ENCODE results near the gene CACNB2.
A peak's percentile ranks its signal among the peaks of the same experiment; 100 is the strongest.
"Not testable (repeated sequence)": the region's sequence is repeated elsewhere in the genome, so short reads cannot be mapped to it uniquely, and the experiment has no call there.

Gene CACNB2

GRCh38 chr10:18145652-18146051 is 5.4 kb downstream of the CACNB2 start:
- no peaks in the 10 kb centered on the region for H3K79me2 ChIP-seq (ENCODE audit: control insufficient read depth, insufficient read depth, low read length, unreplicated experiment)
- H3K27me3 ChIP-seq (ENCODE audit: insufficient read depth, low read length), result no peaks in the 10 kb centered on the region
- no peaks in the 10 kb centered on the region for H3K36me3 ChIP-seq (ENCODE audit: insufficient read depth, low read length)
- peaks cover 7% of the 10 kb centered on the region for H3K4me1 ChIP-seq (ENCODE audit: control insufficient read depth, insufficient read depth, low read length, unreplicated experiment)
- H2AFZ ChIP-seq (ENCODE audit: low read length, unreplicated experiment), result peak overlapping the region; percentile 45
- H3K27ac ChIP-seq (ENCODE audit: low read depth, low read length), result no peak overlapping the region
- H3K4me3 ChIP-seq (ENCODE audit: low read depth, low read length), result no peak overlapping the region

- no peaks in the 10 kb centered on the region for H3K79me2 ChIP-seq (ENCODE audit: control insufficient read depth, insufficient read depth, low read length, unreplicated experiment)
- no peak overlapping the region for H3K27ac ChIP-seq (ENCODE audit: low read depth, low read length)
- H3K4me1 ChIP-seq (ENCODE audit: control insufficient read depth, insufficient read depth, low read length, unreplicated experiment), result no peaks in the 10 kb centered on the region
- no peak overlapping the region for H3K4me3 ChIP-seq (ENCODE audit: low read depth, low read length)
- no peaks in the 10 kb centered on the region for H3K27me3 ChIP-seq (ENCODE audit: insufficient read depth, low read length)
- no peaks in the 10 kb centered on the region for H3K36me3 ChIP-seq (ENCODE audit: insufficient read depth, low read length)
- no peak overlapping the region for H2AFZ ChIP-seq (ENCODE audit: low read length, unreplicated experiment)
These were observed 9.1 kb downstream of the CACNB2 start for GRCh38 chr10:18149196-18149800.

- no peak overlapping the region for H3K27ac ChIP-seq (ENCODE audit: low read depth, low read length)
- H3K36me3 ChIP-seq (ENCODE audit: insufficient read depth, low read length), result peaks cover 10% of the 10 kb centered on the region; the same call in 1 of the 2 replicates
- no peaks in the 10 kb centered on the region for H3K79me2 ChIP-seq (ENCODE audit: control insufficient read depth, insufficient read depth, low read length, unreplicated experiment)
- no peak overlapping the region for H3K4me3 ChIP-seq (ENCODE audit: low read depth, low read length)
- no peaks in the 10 kb centered on the region for H3K27me3 ChIP-seq (ENCODE audit: insufficient read depth, low read length)
- no peaks in the 10 kb centered on the region for H3K4me1 ChIP-seq (ENCODE audit: control insufficient read depth, insufficient read depth, low read length, unreplicated experiment)
- H2AFZ ChIP-seq (ENCODE audit: low read length, unreplicated experiment), result no peak overlapping the region
These were observed 11.2 kb downstream of the CACNB2 start for GRCh38 chr10:18151356-18151890.

GRCh38 chr10:18153381-18153780 is 13.2 kb downstream of the CACNB2 start:
- not testable (repeated sequence) for H3K27me3 ChIP-seq (ENCODE audit: insufficient read depth, low read length); H3K27ac ChIP-seq (ENCODE audit: low read depth, low read length); H3K4me3 ChIP-seq (ENCODE audit: low read depth, low read length); H2AFZ ChIP-seq (ENCODE audit: low read length, unreplicated experiment); H3K79me2 ChIP-seq (ENCODE audit: control insufficient read depth, insufficient read depth, low read length, unreplicated experiment)
- Histone ChIP-seq H3K4me1 (ENCODE audit: control insufficient read depth, insufficient read depth, low read length, unreplicated experiment) (peaks cover 10% of the 10 kb centered on the region), H3K36me3 (ENCODE audit: insufficient read depth, low read length) (peaks cover 10% of the 10 kb centered on the region; the same call in 1 of the 2 replicates)

GRCh38 chr10:18155321-18155720 is 15.1 kb downstream of the CACNB2 start:
- Histone ChIP-seq H2AFZ (ENCODE audit: low read length, unreplicated experiment) (no peak overlapping the region), H3K27ac (ENCODE audit: low read depth, low read length) (no peak overlapping the region), H3K4me3 (ENCODE audit: low read depth, low read length) (no peak overlapping the region), H3K27me3 (ENCODE audit: insufficient read depth, low read length) (no peaks in the 10 kb centered on the region), H3K36me3 (ENCODE audit: insufficient read depth, low read length) (peaks cover 10% of the 10 kb centered on the region; the same call in 1 of the 2 replicates), H3K79me2 (ENCODE audit: control insufficient read depth, insufficient read depth, low read length, unreplicated experiment) (no peaks in the 10 kb centered on the region), H3K4me1 (ENCODE audit: control insufficient read depth, insufficient read depth, low read length, unreplicated experiment) (peaks cover 23% of the 10 kb centered on the region)

GRCh38 chr10:18156797-18157196 is 16.6 kb downstream of the CACNB2 start:
- Histone ChIP-seq H3K36me3 (ENCODE audit: insufficient read depth, low read length) (peaks cover 10% of the 10 kb centered on the region; the same call in 1 of the 2 replicates), H3K4me1 (ENCODE audit: control insufficient read depth, insufficient read depth, low read length, unreplicated experiment) (peaks cover 23% of the 10 kb centered on the region)
- H3K4me3 ChIP-seq (ENCODE audit: low read depth, low read length); H3K79me2 ChIP-seq (ENCODE audit: control insufficient read depth, insufficient read depth, low read length, unreplicated experiment); H2AFZ ChIP-seq (ENCODE audit: low read length, unreplicated experiment); H3K27me3 ChIP-seq (ENCODE audit: insufficient read depth, low read length); H3K27ac ChIP-seq (ENCODE audit: low read depth, low read length): not testable (repeated sequence)

GRCh38 chr10:18157881-18158280 is 17.7 kb downstream of the CACNB2 start:
- peaks cover 10% of the 10 kb centered on the region; the same call in 1 of the 2 replicates for H3K36me3 ChIP-seq (ENCODE audit: insufficient read depth, low read length)
- H2AFZ ChIP-seq (ENCODE audit: low read length, unreplicated experiment), result peak overlapping the region; percentile 23
- no peaks in the 10 kb centered on the region for H3K27me3 ChIP-seq (ENCODE audit: insufficient read depth, low read length)
- peak overlapping the region; percentile 72 for H3K27ac ChIP-seq (ENCODE audit: low read depth, low read length)
- H3K4me1 ChIP-seq (ENCODE audit: control insufficient read depth, insufficient read depth, low read length, unreplicated experiment), result peaks cover 23% of the 10 kb centered on the region
- no peaks in the 10 kb centered on the region for H3K79me2 ChIP-seq (ENCODE audit: control insufficient read depth, insufficient read depth, low read length, unreplicated experiment)
- H3K4me3 ChIP-seq (ENCODE audit: low read depth, low read length), result peak overlapping the region; percentile 14

- H3K79me2 ChIP-seq (ENCODE audit: control insufficient read depth, insufficient read depth, low read length, unreplicated experiment), result no peaks in the 10 kb centered on the region
- H3K27me3 ChIP-seq (ENCODE audit: insufficient read depth, low read length), result no peaks in the 10 kb centered on the region
- H2AFZ ChIP-seq (ENCODE audit: low read length, unreplicated experiment), result no peak overlapping the region
- H3K4me3 ChIP-seq (ENCODE audit: low read depth, low read length), result peak overlapping the region; percentile 14
- H3K36me3 ChIP-seq (ENCODE audit: insufficient read depth, low read length), result peaks cover 10% of the 10 kb centered on the region; the same call in 1 of the 2 replicates
- peaks cover 29% of the 10 kb centered on the region for H3K4me1 ChIP-seq (ENCODE audit: control insufficient read depth, insufficient read depth, low read length, unreplicated experiment)
- H3K27ac ChIP-seq (ENCODE audit: low read depth, low read length), result peak overlapping the region; percentile 72
These were observed 18.6 kb downstream of the CACNB2 start for GRCh38 chr10:18158773-18159265.

- Histone ChIP-seq H3K79me2 (ENCODE audit: control insufficient read depth, insufficient read depth, low read length, unreplicated experiment) (no peaks in the 10 kb centered on the region), H3K4me1 (ENCODE audit: control insufficient read depth, insufficient read depth, low read length, unreplicated experiment) (peaks cover 36% of the 10 kb centered on the region), H2AFZ (ENCODE audit: low read length, unreplicated experiment) (no peak overlapping the region), H3K27me3 (ENCODE audit: insufficient read depth, low read length) (no peaks in the 10 kb centered on the region), H3K27ac (ENCODE audit: low read depth, low read length) (peak overlapping the region; percentile 72; the same call in 1 of the 2 replicates), H3K4me3 (ENCODE audit: low read depth, low read length) (peak overlapping the region; percentile 14; the same call in 1 of the 2 replicates), H3K36me3 (ENCODE audit: insufficient read depth, low read length) (peaks cover 10% of the 10 kb centered on the region; the same call in 1 of the 2 replicates)
These were observed 19.3 kb downstream of the CACNB2 start for GRCh38 chr10:18159557-18159956.

GRCh38 chr10:18162021-18162627 is 21.9 kb downstream of the CACNB2 start:
- H3K27ac ChIP-seq (ENCODE audit: low read depth, low read length), result no peak overlapping the region
- H3K36me3 ChIP-seq (ENCODE audit: insufficient read depth, low read length), result no peaks in the 10 kb centered on the region
- H3K79me2 ChIP-seq (ENCODE audit: control insufficient read depth, insufficient read depth, low read length, unreplicated experiment), result no peaks in the 10 kb centered on the region
- no peak overlapping the region for H3K4me3 ChIP-seq (ENCODE audit: low read depth, low read length)
- H2AFZ ChIP-seq (ENCODE audit: low read length, unreplicated experiment), result no peak overlapping the region
- peaks cover 45% of the 10 kb centered on the region for H3K4me1 ChIP-seq (ENCODE audit: control insufficient read depth, insufficient read depth, low read length, unreplicated experiment)
- H3K27me3 ChIP-seq (ENCODE audit: insufficient read depth, low read length), result no peaks in the 10 kb centered on the region
